H1 (cell line): ENCODE results near the gene IL1A. TPM values are rescaled to one million over a fixed set of nuclear protein-coding genes. Genes with fewer than 3 reads are reported as not detected.

Experiments
- CTCF ChIA-PET: fragments of 300-600 bp; sonication (Branson Sonifier 250); formaldehyde crosslinking; loops from one replicate; lab custom pipeline; 2021; ENCODE audit not compliant: partially characterized antibody; lab: Charles Lee
- POLR2A ChIA-PET: fragments of 300-600 bp; sonication (Branson Sonifier 250); formaldehyde crosslinking; loops from one replicate; lab custom pipeline; 2021; ENCODE audit warnings: inconsistent platforms; ENCODE audit not compliant: partially characterized antibody; lab: Charles Lee
- DNase-seq, 2 experiments: peaks; one replicate each; pipeline versions ENCODE4 v3.0.0 to v3.0.0-alpha.2; 2010 to 2022; ENCODE audit warnings: low spot score in 2 of 2, low read depth in 1 of 2, mixed read lengths in 1 of 2
- FAIRE-seq: peaks from 2 replicates; lab custom pipeline; 2011; peaks lifted over from hg19 to GRCh38; lab: Jason Lieb, UNC
- H2AFZ ChIP-seq: 2 replicates; pipeline ENCODE4 v1.8.1; 2012; ENCODE audit warnings: low read length, inconsistent platforms
- H2AK5ac ChIP-seq: 2 replicates; pipeline ENCODE4 v1.6.1; 2013; ENCODE audit warnings: low read depth, low read length
- H2BK120ac ChIP-seq: replicated peaks from 2 replicates; pipeline ENCODE3; 2013; ENCODE audit warnings: low read depth, low read length, inconsistent platforms
- H2BK12ac ChIP-seq: 2 replicates; pipeline ENCODE4 v1.6.1; 2013; ENCODE audit warnings: low read depth, low read length
- H2BK15ac ChIP-seq: 2 replicates; pipeline ENCODE4 v1.6.1; 2013; ENCODE audit warnings: low read length
- H2BK20ac ChIP-seq: 2 replicates; pipeline ENCODE4 v1.6.1; 2013; ENCODE audit warnings: low read length
- H2BK5ac ChIP-seq: 2 replicates; pipeline ENCODE4 v1.6.1; 2013; ENCODE audit warnings: low read depth, low read length
- H3K14ac ChIP-seq: 2 replicates; pipeline ENCODE4 v1.6.1; 2013; ENCODE audit warnings: inconsistent platforms; ENCODE audit not compliant: insufficient read length
- H3K18ac ChIP-seq: 2 replicates; pipeline ENCODE4 v1.6.1; 2013; ENCODE audit warnings: low read length; ENCODE audit errors: extremely low read depth
- H3K23ac ChIP-seq: 2 replicates; pipeline ENCODE4 v1.6.1; 2013; ENCODE audit warnings: inconsistent platforms; ENCODE audit not compliant: insufficient read length
- H3K23me2 ChIP-seq: 2 replicates; pipeline ENCODE4 v1.6.1; 2013; ENCODE audit warnings: low read depth, low read length
- H3K27ac ChIP-seq: 2 replicates; pipeline ENCODE4 v1.6.1; 2011; ENCODE audit warnings: low read depth, low read length, inconsistent platforms
- H3K27me3 ChIP-seq, 4 experiments: replicated peaks in 1 of 4; 1 replicate in 1 of 4; 2 replicates in 3 of 4; pipeline versions ENCODE4 v1.6.1 to v1.8.1; 2011 to 2013; ENCODE audit warnings: low read length in 3 of 4, mild to moderate bottlenecking in 3 of 4, inconsistent platforms in 2 of 4, mixed read lengths in 2 of 4, moderate library complexity in 1 of 4; ENCODE audit not compliant: control insufficient read depth in 3 of 4, insufficient read depth in 3 of 4; ENCODE audit errors: extremely low read depth in 1 of 4
- H3K36me3 ChIP-seq, 4 experiments: 2 replicates each; pipeline versions ENCODE4 v1.6.1 to v1.8.1; 2011 to 2013; ENCODE audit warnings: mild to moderate bottlenecking in 4 of 4, low read length in 3 of 4, moderate library complexity in 2 of 4, control low read depth in 1 of 4, inconsistent platforms in 1 of 4; ENCODE audit not compliant: insufficient read depth in 4 of 4, control insufficient read depth in 2 of 4
- H3K4ac ChIP-seq: replicated peaks from 2 replicates; pipeline ENCODE3; 2013; ENCODE audit warnings: low read length, low read depth, mixed read lengths, inconsistent platforms; ENCODE audit not compliant: insufficient read length
- H3K4me1 ChIP-seq, 4 experiments: replicated peaks in 1 of 4; 1 replicate in 1 of 4; 2 replicates in 3 of 4; pipeline versions ENCODE4 v1.6.1 to v1.8.1; 2011 to 2013; ENCODE audit warnings: low read length in 3 of 4, inconsistent platforms in 2 of 4, mixed read lengths in 1 of 4; ENCODE audit not compliant: insufficient read depth in 4 of 4, control insufficient read depth in 3 of 4
- H3K4me2 ChIP-seq, 2 experiments: 2 replicates each; pipeline versions ENCODE4 v1.6.1 to v1.8.1; 2011 to 2013; ENCODE audit warnings: low read depth in 2 of 2, low read length in 2 of 2, control low read depth in 1 of 2, inconsistent platforms in 1 of 2, mild to moderate bottlenecking in 1 of 2; ENCODE audit not compliant: insufficient read depth in 1 of 2
- H3K4me3 ChIP-seq, 4 experiments: fragments of 200-600, 300-600 bp in 1 of 4; sonication (generic), shearing (Covaris generic), sonication (Bioruptor Twin) in 1 of 4; 2 replicates each; pipeline versions ENCODE4 v1.5.1 to v1.8.1; 2011 to 2016; ENCODE audit warnings: low read length in 4 of 4, low read depth in 3 of 4, control low read depth in 2 of 4, inconsistent platforms in 2 of 4, mild to moderate bottlenecking in 2 of 4, mixed read lengths in 1 of 4, moderate library complexity in 1 of 4; ENCODE audit not compliant: insufficient read depth in 2 of 4; ENCODE audit errors: extremely low read depth in 1 of 4
- H3K56ac ChIP-seq: replicated peaks from 2 replicates; pipeline ENCODE3; 2013; ENCODE audit warnings: low read depth, mild to moderate bottlenecking, mixed read lengths, low read length, inconsistent platforms; ENCODE audit not compliant: insufficient read length
- H3K79me1 ChIP-seq: 2 replicates; pipeline ENCODE4 v1.6.1; 2013; ENCODE audit warnings: low read depth, low read length, control low read depth
- H3K79me2 ChIP-seq, 2 experiments: 2 replicates each; pipeline versions ENCODE4 v1.6.1 to v1.8.1; 2012 to 2013; ENCODE audit warnings: low read length in 2 of 2, mild to moderate bottlenecking in 2 of 2, inconsistent platforms in 1 of 2; ENCODE audit not compliant: insufficient read depth in 2 of 2, control insufficient read depth in 1 of 2
- H3K9ac ChIP-seq, 4 experiments: replicated peaks in 1 of 4; 1 replicate in 1 of 4; 2 replicates in 3 of 4; pipeline versions ENCODE4 v1.6.1 to v1.8.1; 2011 to 2013; ENCODE audit warnings: low read depth in 3 of 4, low read length in 3 of 4, control low read depth in 2 of 4, mild to moderate bottlenecking in 2 of 4, moderate library complexity in 2 of 4, inconsistent platforms in 1 of 4; ENCODE audit errors: extremely low read depth in 1 of 4
- H3K9me3 ChIP-seq, 2 experiments: 2 replicates each; pipeline versions ENCODE4 v1.6.1 to v1.8.1; 2012 to 2013; ENCODE audit warnings: mild to moderate bottlenecking in 2 of 2, moderate library complexity in 2 of 2, control low read depth in 1 of 2, inconsistent platforms in 1 of 2, low read depth in 1 of 2, low read length in 1 of 2, mixed read lengths in 1 of 2; ENCODE audit not compliant: insufficient read depth in 2 of 2
- H4K20me1 ChIP-seq, 2 experiments: replicated peaks in 1 of 2; 2 replicates each; pipeline versions ENCODE3 to v1.8.1; 2011 to 2013; ENCODE audit warnings: inconsistent platforms in 2 of 2, low read length in 2 of 2, mild to moderate bottlenecking in 1 of 2; ENCODE audit not compliant: insufficient read depth in 2 of 2, control insufficient read depth in 1 of 2
- H4K5ac ChIP-seq: 2 replicates; pipeline ENCODE4 v1.6.1; 2013; ENCODE audit warnings: low read length, low read depth, mixed read lengths, inconsistent platforms; ENCODE audit not compliant: insufficient read length
- H4K8ac ChIP-seq: 2 replicates; pipeline ENCODE4 v1.8.0; 2013; ENCODE audit warnings: mild to moderate bottlenecking, moderate library complexity, low read length, inconsistent platforms; ENCODE audit not compliant: insufficient read depth; ENCODE audit errors: extremely low read depth
- H4K91ac ChIP-seq: replicated peaks from 2 replicates; pipeline ENCODE3; 2013; ENCODE audit warnings: low read length, mixed read lengths, inconsistent platforms; ENCODE audit not compliant: insufficient read length
- CBX8 ChIP-seq: fragments of 300-800, 300-1000 bp; sonication (generic); IDR thresholded peaks from 2 replicates; pipeline ENCODE4 v1.7.1; 2016; ENCODE audit warnings: low read depth, low read length, borderline replicate concordance
- CEBPB ChIP-seq: IDR thresholded peaks from 2 replicates; pipeline ENCODE4 v1.6.1; 2012; ENCODE audit warnings: low read depth, low read length
- GABPA ChIP-seq: IDR thresholded peaks from 2 replicates; pipeline ENCODE4 v1.6.1; 2011; ENCODE audit warnings: mild to moderate bottlenecking, low read length, moderate library complexity, borderline replicate concordance; ENCODE audit not compliant: insufficient read depth
- JUND ChIP-seq: IDR thresholded peaks from 2 replicates; pipeline ENCODE4 v1.6.1; 2011; ENCODE audit warnings: mild to moderate bottlenecking, improper control_type of control experiment, low read length
- MAFK ChIP-seq: IDR thresholded peaks from 2 replicates; pipeline ENCODE4 v1.6.1; 2012; ENCODE audit warnings: low read depth, mild to moderate bottlenecking, improper control_type of control experiment, low read length
- PHF8 ChIP-seq: fragments of 200-600 bp; sonication (generic); conservative IDR thresholded peaks from 2 replicates; pipeline ENCODE4 v1.7.1; 2012; ENCODE audit warnings: low read depth, mild to moderate bottlenecking, inconsistent platforms, low read length, moderate library complexity
- RXRA ChIP-seq: IDR thresholded peaks from 2 replicates; pipeline ENCODE4 v1.6.1; 2011; ENCODE audit warnings: low read depth, mild to moderate bottlenecking, low read length, moderate library complexity; ENCODE audit not compliant: insufficient read depth
- WGBS, 2 experiments: shearing (Covaris generic) in 1 of 2; methylation state at CpG; one replicate each; pipeline versions ENCODE4 v1.1.6 to v1.1.7; 2013 to 2015; ENCODE audit warnings: low lambda C conversion rate in 2 of 2, mixed read lengths in 2 of 2, inconsistent platforms in 1 of 2, low coverage in 1 of 2, missing lambda C conversion rate in 1 of 2; ENCODE audit not compliant: insufficient replicate concordance in 2 of 2, insufficient coverage in 1 of 2, insufficient read length in 1 of 2; ENCODE audit errors: extremely low coverage in 1 of 2, missing lambda C conversion rate in 1 of 2; 5-methylcytosine and 5-hydroxymethylcytosine counted together
- polyA plus RNA-seq, 7 experiments: library from polyadenylated mRNA; depleted of rRNA in 3 of 7; stranded (reverse) in 5 of 7; unstranded in 2 of 7; fragments of >200 nt in 5 of 7; fragments of 200-250 nt in 2 of 7; gene quantifications; 1 replicate in 5 of 7; 2 replicates in 1 of 7; 4 replicates in 1 of 7; pipeline versions ENCODE4 v1.2.1 to v1.2.3, GENCODE V29; 2011 to 2013; ENCODE audit warnings: missing spikeins in 2 of 7, mixed read lengths in 2 of 7
- total RNA-seq: library from RNA; stranded (reverse); fragmentation: NEBNext Ultra II Directional; extraction: Animal tissue kit (Norgen Biotek cat#: 25700); gene quantifications from 2 replicates; pipeline ENCODE4 v1.2.1, GENCODE V29; 2021
- TF ChIP-seq, protein P1 (sequence below), 3 experiments: IDR thresholded peaks; 1 replicate in 2 of 3; 2 replicates in 1 of 3; pipeline versions ENCODE4 v1.5.1 to v1.6.1; 2011; ENCODE audit warnings: low read length in 3 of 3, mild to moderate bottlenecking in 3 of 3, inconsistent platforms in 2 of 3, low read depth in 1 of 3, moderate library complexity in 1 of 3; ENCODE audit not compliant: insufficient read depth in 1 of 3; ENCODE audit errors: control extremely low read depth in 1 of 3

Gene IL1A
- total and polyA plus RNA-seq, 2 of the 8 experiments (the other 6 are each of a cell fraction or from before 2014, with no cell fraction given), result 0.32 to 0.74 TPM

DNA sequence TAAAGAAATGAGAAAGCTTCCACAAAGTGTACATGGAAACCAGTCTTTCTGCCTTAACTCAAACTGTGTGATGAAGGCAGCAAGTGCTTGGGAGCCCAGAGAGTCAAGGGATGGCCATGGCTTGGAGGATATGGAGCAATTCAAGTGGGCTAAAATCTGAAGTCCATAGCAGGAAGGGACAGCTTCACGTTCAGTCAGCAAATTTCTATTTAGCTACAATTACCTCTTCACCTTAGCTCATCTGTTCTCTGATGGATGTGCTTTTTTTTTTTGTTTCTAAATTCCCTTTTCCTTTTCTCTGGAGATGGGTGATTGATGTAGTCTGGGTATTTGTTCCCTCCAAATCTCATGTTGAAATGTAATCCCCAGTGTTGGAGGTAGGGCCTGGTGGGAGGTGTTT, 4.9 kb upstream of the IL1A start:
- Histone ChIP-seq H3K23ac (no peak overlapping the region), H2AK5ac (no peak overlapping the region), H3K4me1 (peaks cover 1 to 13% (median 7%) of the 10 kb centered on the region in 4 experiments; a peak in 6 of 7 replicates), H3K4ac (no peak overlapping the region), H3K4me3 (no peak overlapping the region), H4K91ac (no peak overlapping the region), H3K4me2 (no peak overlapping the region), H3K18ac (no peak overlapping the region), H4K8ac (no peak overlapping the region), H2BK15ac (no peak overlapping the region), H2AFZ (no peak overlapping the region), H3K14ac (no peak overlapping the region), H2BK120ac (no peak overlapping the region), H4K5ac (no peak overlapping the region), H3K23me2 (no peaks in the 10 kb centered on the region), H2BK12ac (no peak overlapping the region), H3K27me3 (no peaks in the 10 kb centered on the region), H3K9me3 (peaks cover 0 to 3% of the 10 kb centered on the region in 2 experiments; a peak in 1 of 4 replicates), H4K20me1 (no peaks in the 10 kb centered on the region), H3K79me1 (no peaks in the 10 kb centered on the region), H3K36me3 (no peaks in the 10 kb centered on the region), H3K56ac (no peak overlapping the region), H3K79me2 (no peaks in the 10 kb centered on the region), H2BK5ac (no peak overlapping the region), H3K27ac (no peak overlapping the region), H2BK20ac (no peak overlapping the region), H3K9ac (no peak overlapping the region)
- FAIRE-seq (no peak), DNase-seq (no peak)
- ChIA-PET POLR2A (no interaction called here), CTCF (interaction anchor here (0.7 kb wide), 1 partner anchor 89 kb away, joined by 4 read pairs; no protein-coding TSS in a partner anchor)
- WGBS, 2 experiments, result 81% methylated on average over 1 of the region's 1 CpG; no CpG with 5 or more reads in 1 of the 2 experiments
- TF ChIP-seq CBX8 (no peak), RXRA (no peak), MAFK (no peak), CEBPB (no peak), PHF8 (no peak), JUND (no peak), GABPA (no peak)
- TF ChIP-seq, protein P1, sequence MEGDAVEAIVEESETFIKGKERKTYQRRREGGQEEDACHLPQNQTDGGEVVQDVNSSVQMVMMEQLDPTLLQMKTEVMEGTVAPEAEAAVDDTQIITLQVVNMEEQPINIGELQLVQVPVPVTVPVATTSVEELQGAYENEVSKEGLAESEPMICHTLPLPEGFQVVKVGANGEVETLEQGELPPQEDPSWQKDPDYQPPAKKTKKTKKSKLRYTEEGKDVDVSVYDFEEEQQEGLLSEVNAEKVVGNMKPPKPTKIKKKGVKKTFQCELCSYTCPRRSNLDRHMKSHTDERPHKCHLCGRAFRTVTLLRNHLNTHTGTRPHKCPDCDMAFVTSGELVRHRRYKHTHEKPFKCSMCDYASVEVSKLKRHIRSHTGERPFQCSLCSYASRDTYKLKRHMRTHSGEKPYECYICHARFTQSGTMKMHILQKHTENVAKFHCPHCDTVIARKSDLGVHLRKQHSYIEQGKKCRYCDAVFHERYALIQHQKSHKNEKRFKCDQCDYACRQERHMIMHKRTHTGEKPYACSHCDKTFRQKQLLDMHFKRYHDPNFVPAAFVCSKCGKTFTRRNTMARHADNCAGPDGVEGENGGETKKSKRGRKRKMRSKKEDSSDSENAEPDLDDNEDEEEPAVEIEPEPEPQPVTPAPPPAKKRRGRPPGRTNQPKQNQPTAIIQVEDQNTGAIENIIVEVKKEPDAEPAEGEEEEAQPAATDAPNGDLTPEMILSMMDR (IDR thresholded peaks at IDR 0.05; ENCODE audit: control extremely low read depth in 1 of 3, insufficient read depth in 1 of 3, low read depth in 1 of 3, low read length in 3 of 3), result no peak
